Fibroblast of skin of scalp (primary cell): ENCODE measurements around the gene ZNF260.

Experiments
- DNase-seq: peaks from one replicate; pipeline ENCODE4 v3.0.0-alpha.2; 2013

ZNF260 gene

DNA sequence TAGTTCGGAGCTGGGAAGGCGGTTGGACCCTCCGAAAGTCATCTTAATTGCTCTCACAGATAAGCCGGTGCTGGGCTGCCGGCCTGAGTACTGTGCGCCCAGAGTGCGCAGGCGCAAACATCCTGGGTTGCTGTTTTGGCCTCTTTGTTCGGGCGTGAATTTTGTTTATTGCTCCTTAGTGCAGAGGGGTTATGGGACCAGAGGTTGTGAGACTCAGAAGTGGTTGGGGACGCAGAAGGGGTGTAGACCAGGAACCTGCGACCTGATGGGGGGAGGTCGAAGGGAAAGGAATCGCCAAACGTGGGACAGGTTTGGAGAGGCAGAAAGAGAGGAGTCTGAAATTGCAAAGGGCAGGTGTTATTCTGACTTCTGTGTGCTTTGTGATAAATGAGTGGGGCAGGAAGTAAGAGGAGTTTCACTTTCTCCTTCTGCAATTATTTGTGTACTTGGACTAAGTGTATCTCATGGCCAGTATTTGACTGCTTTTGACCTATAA, 38.1 kb downstream of the ZNF260 start:
- peak; percentile 95 for DNase-seq

DNA sequence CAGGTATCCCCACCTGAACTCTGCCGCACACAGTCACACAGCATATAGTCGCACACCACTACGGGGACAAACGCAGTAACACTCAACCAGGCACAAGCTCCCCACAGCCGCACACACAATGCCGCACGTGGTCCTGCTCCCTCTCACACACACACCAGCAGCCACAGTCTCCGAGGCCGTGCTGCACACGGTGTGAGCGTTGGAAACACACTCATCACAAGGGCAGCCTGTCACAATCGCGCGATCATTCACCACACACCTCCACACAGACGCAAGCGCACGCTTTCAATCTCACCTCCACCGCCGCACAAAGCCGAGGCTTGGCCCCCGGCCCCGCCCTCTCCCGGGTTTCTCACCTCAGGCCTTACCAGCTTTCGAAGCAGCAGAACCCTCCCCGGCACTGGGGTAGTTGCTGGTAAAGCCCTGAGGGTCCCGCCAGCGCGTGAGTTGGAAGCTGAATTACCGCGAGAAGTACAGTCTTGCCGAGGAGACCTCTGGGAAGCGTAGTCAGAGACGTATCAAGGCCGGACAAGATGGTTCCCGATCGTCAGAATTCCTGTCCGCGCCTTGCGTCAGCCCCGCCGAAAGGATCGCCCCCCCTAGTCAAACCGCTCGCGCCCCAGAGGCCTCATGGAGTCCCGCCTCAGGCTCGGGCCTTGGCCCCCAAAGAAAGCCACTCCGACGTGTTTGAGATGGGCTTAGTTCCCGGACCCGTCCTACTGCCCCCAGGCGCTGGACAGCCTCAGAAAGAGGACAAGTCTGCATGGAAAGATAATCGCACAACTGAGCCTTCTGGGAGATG, 38.8 kb downstream of the ZNF260 start, which contains the start of gene ZNF566:
Gene ZNF566 (minus strand): TSS at position 444 of the 802 bp plus-strand sequence. CDS start 13,004 bp downstream, outside the sequence.
- DNase-seq: peak; percentile 97

DNA sequence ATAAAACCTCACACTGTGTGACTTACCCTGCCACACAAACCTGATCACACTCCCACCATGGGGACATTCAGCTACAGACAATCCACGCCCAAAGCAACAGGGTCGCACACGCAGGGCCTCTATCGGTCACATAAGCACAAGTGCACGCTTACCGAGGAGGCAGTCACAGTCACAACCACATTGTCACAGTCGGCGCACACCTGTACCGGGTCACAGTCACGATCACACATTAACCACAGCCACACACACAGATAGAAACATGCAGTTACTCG, 39.3 kb downstream of the ZNF260 start:
- DNase-seq: peak; percentile 5

DNA sequence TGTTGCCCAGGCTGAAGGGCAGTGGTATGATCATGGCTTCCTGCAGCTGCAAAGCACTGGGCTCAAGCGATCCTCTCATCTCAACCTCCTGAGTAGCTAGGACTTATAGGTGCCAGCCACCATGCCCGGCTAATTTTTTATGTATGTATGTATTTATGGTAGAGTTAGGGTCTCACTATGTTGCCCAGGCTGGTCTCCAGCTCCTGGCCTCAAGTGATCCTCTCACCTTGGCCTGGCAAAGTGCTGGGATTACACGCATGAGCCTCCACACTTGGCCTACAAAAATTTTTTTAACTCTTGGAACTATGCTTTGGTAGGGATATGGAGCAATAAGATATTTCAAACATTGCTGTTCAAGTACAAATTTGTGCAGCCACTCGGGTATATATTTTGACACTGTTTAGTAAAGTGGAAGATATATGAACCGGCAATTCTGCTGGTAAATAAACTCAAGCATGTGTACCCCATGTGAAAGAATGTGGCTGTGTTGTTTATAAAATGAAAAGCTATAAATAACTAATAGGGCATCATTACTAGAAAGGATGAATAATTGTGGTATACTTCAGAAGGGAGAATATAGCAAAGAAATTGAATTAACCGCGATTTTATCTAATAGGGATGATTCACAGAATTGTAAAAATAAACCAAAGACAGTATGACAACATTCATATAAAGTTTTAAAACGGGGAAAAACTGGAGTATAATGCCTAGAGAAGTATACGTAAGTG, 39.8 kb downstream of the ZNF260 start:
- no peak for DNase-seq

DNA sequence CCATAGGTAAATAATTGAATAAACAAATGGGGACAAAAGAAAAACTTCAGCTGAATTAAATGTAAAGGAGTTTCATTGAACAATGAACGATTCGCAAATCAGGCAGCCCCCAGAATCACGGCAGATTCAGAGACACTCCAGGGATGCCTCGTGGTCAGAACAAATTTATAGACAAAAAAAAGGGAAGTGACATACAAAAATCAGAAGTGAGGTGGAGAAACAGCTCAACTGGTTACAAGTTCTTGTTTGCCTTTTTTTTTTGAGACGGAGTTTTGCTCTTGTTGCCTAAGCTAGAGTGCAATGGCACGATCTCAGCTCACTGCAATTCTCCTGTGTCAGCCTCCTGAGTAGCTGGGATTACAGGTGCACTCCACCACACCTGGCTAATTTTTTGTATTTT, 44.4 kb downstream of the ZNF260 start:
- no peak for DNase-seq

DNA sequence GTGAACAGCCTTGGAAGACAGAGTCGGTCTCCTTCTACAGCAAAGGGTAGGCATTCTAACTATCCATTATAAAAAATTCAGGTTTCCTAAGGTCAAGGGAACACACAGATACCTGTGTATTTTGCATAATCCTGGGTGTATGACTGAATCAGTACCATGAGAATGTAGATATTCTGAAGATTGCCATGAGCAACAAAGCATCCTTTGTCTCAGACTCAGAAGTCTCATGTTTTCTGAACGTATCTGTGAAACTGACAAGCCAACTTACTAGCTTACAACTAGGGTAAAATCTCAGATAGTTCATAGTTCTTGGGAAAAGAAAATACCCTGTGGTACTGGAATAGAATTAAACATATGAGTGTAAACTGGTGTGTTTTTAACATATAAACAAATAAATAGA, 45.2 kb downstream of the ZNF260 start:
- no peak for DNase-seq
